Neural cell (in vitro differentiated cells): Measurements from ENCODE around the gene CEP128.

ENCODE experiments used
- CTCF ChIP-seq: fragments of 450-650 bp; IDR thresholded peaks from 2 replicates; pipeline ENCODE4 v1.5.1; 2014; ENCODE audit warnings: antibody characterized with exemption, mild to moderate bottlenecking, moderate library complexity; ENCODE audit not compliant: poor library complexity, severe bottlenecking
- EP300 ChIP-seq: fragments of 450-650 bp; conservative IDR thresholded peaks from 2 replicates; pipeline ENCODE4 v1.6.1; 2014; ENCODE audit warnings: antibody characterized with exemption, mild to moderate bottlenecking, moderate library complexity; ENCODE audit not compliant: poor library complexity, severe bottlenecking
- EZH2 ChIP-seq: fragments of 200-600, 300-800 bp; shearing (Covaris generic), sonication (generic); IDR thresholded peaks from 2 replicates; pipeline ENCODE4 v1.6.1; 2014; ENCODE audit warnings: antibody characterized with exemption, low read length, borderline replicate concordance, mild to moderate bottlenecking; ENCODE audit not compliant: insufficient read depth, poor library complexity, severe bottlenecking
- MXI1 ChIP-seq: fragments of 450-650 bp; conservative IDR thresholded peaks from 2 replicates; pipeline ENCODE4 v1.6.1; 2014; ENCODE audit warnings: antibody characterized with exemption, mild to moderate bottlenecking; ENCODE audit not compliant: poor library complexity, severe bottlenecking
- POLR2AphosphoS5 ChIP-seq: IDR thresholded peaks from 2 replicates; pipeline ENCODE4 v1.6.1; 2012
- RAD21 ChIP-seq: fragments of 450-650 bp; conservative IDR thresholded peaks from 2 replicates; pipeline ENCODE4 v1.6.1; 2014; ENCODE audit warnings: antibody characterized with exemption, mild to moderate bottlenecking, moderate library complexity
- REST ChIP-seq: IDR thresholded peaks from 2 replicates; pipeline ENCODE4 v1.6.1; 2012; ENCODE audit warnings: borderline replicate concordance
- SMC3 ChIP-seq: fragments of 450-650 bp; conservative IDR thresholded peaks from 2 replicates; pipeline ENCODE4 v1.6.1; 2014; ENCODE audit warnings: antibody characterized with exemption, mild to moderate bottlenecking, moderate library complexity; ENCODE audit not compliant: poor library complexity
- TAF1 ChIP-seq: IDR thresholded peaks from 2 replicates; pipeline ENCODE4 v1.6.1; 2012; ENCODE audit warnings: low read depth

GRCh38 chr14:80839743-80840142 lies 101.8 kb downstream of the CEP128 start:
- TF ChIP-seq CTCF (no peak), EP300 (no peak), REST (no peak), POLR2AphosphoS5 (no peak), RAD21 (no peak), TAF1 (no peak), EZH2 (no peak), MXI1 (no peak), SMC3 (no peak)
